ENCODE data around the gene ANP32A. TPM values are rescaled to one million over a fixed set of nuclear protein-coding genes. Genes with fewer than 3 reads are reported as not detected.

Gene ANP32A
- total and polyA plus RNA-seq, 5 experiments from 2014 or later, result 81.3 to 131 (median 88.1) TPM

GRCh38 chr15:68795298-68795848 is 25.3 kb downstream of the ANP32A start:
- ATAC-seq, result peak; percentile 55
- peaks cover 70 to 100% (median 98%) of the 10 kb centered on the region in 4 donors for H3K4me1 Mint-ChIP-seq
- no peaks in the 10 kb centered on the region for H3K27me3 Mint-ChIP-seq
- peak overlapping the region; percentile 18 to 93 (median 84) for H3K27ac Mint-ChIP-seq
- H3K9me3 Mint-ChIP-seq, result no peaks in the 10 kb centered on the region
- POLR2A ChIA-PET, result interaction anchor here (0.7 to 4.2 kb wide), 4 partner anchors 12 to 1050 kb away, joined by 3 to 53 read pairs (median 5); partner anchors contain the start of gene ANP32A
- peak overlapping the region; percentile 45 to 72 (median 64) for H3K4me3 Mint-ChIP-seq
- peak; percentile 41 to 76 (median 53) for DNase-seq
- H3K36me3 Mint-ChIP-seq, result peaks cover 0 to 26% (median 0%) of the 10 kb centered on the region in 3 donors

- peak overlapping the region; percentile 45 to 72 (median 62) for H3K4me3 Mint-ChIP-seq
- H3K36me3 Mint-ChIP-seq, result peaks cover 0 to 21% (median 0%) of the 10 kb centered on the region in 3 donors
- no peak for DNase-seq
- H3K27me3 Mint-ChIP-seq, result no peaks in the 10 kb centered on the region
- no peak for ATAC-seq
- POLR2A ChIA-PET, result interaction anchor here (0.7 to 4.2 kb wide), 4 partner anchors 12 to 1051 kb away, joined by 3 to 53 read pairs (median 5); partner anchors contain the start of gene ANP32A
- H3K27ac Mint-ChIP-seq, result peak overlapping the region; percentile 18 to 93 (median 84)
- H3K4me1 Mint-ChIP-seq, result peaks cover 66 to 100% (median 98%) of the 10 kb centered on the region in 4 donors
- no peaks in the 10 kb centered on the region for H3K9me3 Mint-ChIP-seq
These were observed 25.8 kb downstream of the ANP32A start for GRCh38 chr15:68794863-68795262.

GRCh38 chr15:68794307-68794706 is 26.4 kb downstream of the ANP32A start:
- Mint-ChIP-seq H3K4me3 (peak overlapping the region in 1 of 10 donors; percentile 15), H3K27ac (peak overlapping the region in 7 of 10 donors; percentile 18 to 93 (median 78)), H3K9me3 (no peaks in the 10 kb centered on the region)

GRCh38 chr15:68793776-68794175 is 26.9 kb downstream of the ANP32A start:
- Mint-ChIP-seq H3K9me3 (no peaks in the 10 kb centered on the region), H3K4me3 (no peak overlapping the region)
- POLR2A ChIA-PET, result interaction anchor here (1.0 to 4.2 kb wide), 2 partner anchors 13 to 24 kb away, joined by 3 to 53 read pairs; partner anchors contain the start of gene ANP32A

More at GRCh38 chr15:68794307-68794706, 26.4 kb downstream of the ANP32A start:
- peaks cover 63 to 100% (median 98%) of the 10 kb centered on the region in 4 donors for H3K4me1 Mint-ChIP-seq
- H3K27me3 Mint-ChIP-seq, result no peaks in the 10 kb centered on the region
- ATAC-seq, result no peak
- POLR2A ChIA-PET, result interaction anchor here (1.0 to 4.2 kb wide), 2 partner anchors 12 to 24 kb away, joined by 3 to 53 read pairs; partner anchors contain the start of gene ANP32A
- peaks cover 0 to 15% (median 0%) of the 10 kb centered on the region in 3 donors for H3K36me3 Mint-ChIP-seq
- DNase-seq, result no peak

GRCh38 chr15:68792901-68793766 is 27.6 kb downstream of the ANP32A start:
- Mint-ChIP-seq H3K4me1 (peaks cover 56 to 100% (median 97%) of the 10 kb centered on the region in 4 donors), H3K9me3 (no peaks in the 10 kb centered on the region), H3K36me3 (peaks cover 0 to 5% (median 0%) of the 10 kb centered on the region in 3 donors), H3K27me3 (no peaks in the 10 kb centered on the region), H3K27ac (peak overlapping the region in 9 of 10 donors; percentile 74 to 100 (median 94)), H3K4me3 (peak overlapping the region in 7 of 10 donors; percentile 16 to 64 (median 48))
- DNase-seq (no peak), ATAC-seq (no peak)
- POLR2A ChIA-PET, result interaction anchor here (1.0 to 4.2 kb wide), 3 partner anchors 12 to 25 kb away, joined by 3 to 53 read pairs (median 4); partner anchors contain the start of gene ANP32A

More at GRCh38 chr15:68793776-68794175, 26.9 kb downstream of the ANP32A start:
- no peak for DNase-seq
- Mint-ChIP-seq H3K36me3 (peaks cover 0 to 10% (median 0%) of the 10 kb centered on the region in 3 donors), H3K4me1 (peaks cover 61 to 100% (median 98%) of the 10 kb centered on the region in 4 donors), H3K27me3 (no peaks in the 10 kb centered on the region), H3K27ac (peak overlapping the region in 4 of 10 donors; percentile 22 to 85 (median 66))
- ATAC-seq, result no peak

GRCh38 chr15:68791431-68792283 is 29.0 kb downstream of the ANP32A start:
- POLR2A ChIA-PET, result interaction anchor here (0.6 to 2.4 kb wide), 6 partner anchors 10 to 31 kb away, joined by 3 to 19 read pairs (median 4); no protein-coding TSS in a partner anchor
- ATAC-seq (peak; percentile 87 to 89), DNase-seq (peak; percentile 28 to 83 (median 72))
- peak overlapping the region; percentile 81 to 100 (median 94) for H3K27ac Mint-ChIP-seq
- H3K4me1 Mint-ChIP-seq, result peaks cover 50 to 91% (median 87%) of the 10 kb centered on the region in 4 donors
- peak overlapping the region; percentile 47 to 90 (median 74) for H3K4me3 Mint-ChIP-seq
- peaks cover 0 to 17% (median 0%) of the 10 kb centered on the region in 3 donors for H3K36me3 Mint-ChIP-seq
- H3K9me3 Mint-ChIP-seq, result no peaks in the 10 kb centered on the region
- no peaks in the 10 kb centered on the region for H3K27me3 Mint-ChIP-seq

- no peak for ATAC-seq
- Mint-ChIP-seq H3K9me3 (no peaks in the 10 kb centered on the region), H3K27ac (peak overlapping the region; percentile 81 to 100 (median 94)), H3K36me3 (peaks cover 0 to 24% (median under 1%) of the 10 kb centered on the region in 3 donors), H3K27me3 (no peaks in the 10 kb centered on the region), H3K4me3 (peak overlapping the region in 9 of 10 donors; percentile 58 to 90 (median 75)), H3K4me1 (peaks cover 46 to 87% (median 80%) of the 10 kb centered on the region in 4 donors)
- POLR2A ChIA-PET, result interaction anchor here (1.4 to 2.4 kb wide), 4 partner anchors 14 to 31 kb away, joined by 3 to 19 read pairs (median 4); no protein-coding TSS in a partner anchor
- DNase-seq, result no peak
These were observed 29.8 kb downstream of the ANP32A start for GRCh38 chr15:68790910-68791309.

GRCh38 chr15:68790242-68790575 is 30.5 kb downstream of the ANP32A start:
- ATAC-seq, result no peak
- no peak for DNase-seq
- H3K27ac Mint-ChIP-seq, result peak overlapping the region in 6 of 10 donors; percentile 8 to 100 (median 83)
- H3K27me3 Mint-ChIP-seq, result no peaks in the 10 kb centered on the region
- no peaks in the 10 kb centered on the region for H3K9me3 Mint-ChIP-seq
- peaks cover 44 to 83% (median 80%) of the 10 kb centered on the region in 4 donors for H3K4me1 Mint-ChIP-seq
- POLR2A ChIA-PET, result interaction anchor here (2.4 kb wide), 1 partner anchor 28 kb away, joined by 19 read pairs; no protein-coding TSS in a partner anchor
- peaks cover 0 to 31% (median 3%) of the 10 kb centered on the region in 3 donors for H3K36me3 Mint-ChIP-seq
- peak overlapping the region in 1 of 10 donors; percentile 16 for H3K4me3 Mint-ChIP-seq

- Mint-ChIP-seq H3K4me1 (peaks cover 39 to 79% (median 77%) of the 10 kb centered on the region in 4 donors), H3K27me3 (no peaks in the 10 kb centered on the region), H3K9me3 (no peaks in the 10 kb centered on the region), H3K36me3 (peaks cover 0 to 33% (median 3%) of the 10 kb centered on the region in 3 donors), H3K4me3 (peak overlapping the region in 1 of 10 donors; percentile 26), H3K27ac (peak overlapping the region in 8 of 10 donors; percentile 8 to 100 (median 64))
- ATAC-seq (no peak), DNase-seq (no peak)
- POLR2A ChIA-PET, result interaction anchor here (0.6 to 2.4 kb wide), 4 partner anchors 8 to 29 kb away, joined by 3 to 19 read pairs (median 5); no protein-coding TSS in a partner anchor
These were observed 31.0 kb downstream of the ANP32A start for GRCh38 chr15:68789534-68790241.

GRCh38 chr15:68789091-68789490 is 31.6 kb downstream of the ANP32A start:
- Mint-ChIP-seq H3K9me3 (no peaks in the 10 kb centered on the region), H3K4me1 (peaks cover 35 to 73% (median 72%) of the 10 kb centered on the region in 4 donors), H3K27ac (peak overlapping the region in 4 of 10 donors; percentile 17 to 100 (median 64)), H3K27me3 (no peaks in the 10 kb centered on the region), H3K36me3 (peaks cover 0 to 37% (median 3%) of the 10 kb centered on the region in 3 donors), H3K4me3 (no peak overlapping the region)
- POLR2A ChIA-PET, result interaction anchor here (0.6 to 1.5 kb wide), 4 partner anchors 8 to 32 kb away, joined by 3 to 6 read pairs (median 5); partner anchors contain the start of gene ANP32A
- DNase-seq (no peak), ATAC-seq (no peak)

Measured in naive thymus-derived CD8-positive, alpha-beta T cell (primary cell).